ENCODE data around the gene AKAP9. TPM values are rescaled to one million over a fixed set of nuclear protein-coding genes. Genes with fewer than 3 reads are reported as not detected.
"Not testable (repeated sequence)": the region's sequence is repeated elsewhere in the genome, so short reads cannot be mapped to it uniquely, and the experiment has no call there.

Gene AKAP9
- polyA plus RNA-seq, 1 experiment = 7.4 TPM

- POLR2A ChIA-PET = no interaction called here
- no peaks in the 10 kb centered on the region for H3K36me3 ChIP-seq (ENCODE audit: control insufficient read depth, insufficient read depth, low read length)
- CTCF ChIA-PET = no interaction called here
- TF ChIP-seq, protein P1, sequence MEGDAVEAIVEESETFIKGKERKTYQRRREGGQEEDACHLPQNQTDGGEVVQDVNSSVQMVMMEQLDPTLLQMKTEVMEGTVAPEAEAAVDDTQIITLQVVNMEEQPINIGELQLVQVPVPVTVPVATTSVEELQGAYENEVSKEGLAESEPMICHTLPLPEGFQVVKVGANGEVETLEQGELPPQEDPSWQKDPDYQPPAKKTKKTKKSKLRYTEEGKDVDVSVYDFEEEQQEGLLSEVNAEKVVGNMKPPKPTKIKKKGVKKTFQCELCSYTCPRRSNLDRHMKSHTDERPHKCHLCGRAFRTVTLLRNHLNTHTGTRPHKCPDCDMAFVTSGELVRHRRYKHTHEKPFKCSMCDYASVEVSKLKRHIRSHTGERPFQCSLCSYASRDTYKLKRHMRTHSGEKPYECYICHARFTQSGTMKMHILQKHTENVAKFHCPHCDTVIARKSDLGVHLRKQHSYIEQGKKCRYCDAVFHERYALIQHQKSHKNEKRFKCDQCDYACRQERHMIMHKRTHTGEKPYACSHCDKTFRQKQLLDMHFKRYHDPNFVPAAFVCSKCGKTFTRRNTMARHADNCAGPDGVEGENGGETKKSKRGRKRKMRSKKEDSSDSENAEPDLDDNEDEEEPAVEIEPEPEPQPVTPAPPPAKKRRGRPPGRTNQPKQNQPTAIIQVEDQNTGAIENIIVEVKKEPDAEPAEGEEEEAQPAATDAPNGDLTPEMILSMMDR (IDR thresholded peaks at IDR 0.05; ENCODE audit: insufficient read depth, low read depth, low read length) = no peak
- no peaks in the 10 kb centered on the region for H3K27me3 ChIP-seq (ENCODE audit: control insufficient read depth, insufficient read depth, low read length)
- no peak overlapping the region for H3K4me3 ChIP-seq (ENCODE audit: low read depth, low read length)
- DNase-seq (ENCODE audit: low read depth) = no peak
Measured at GRCh38 chr7:91973639-91974038, 33.0 kb downstream of the AKAP9 start.

- TF ChIP-seq, protein P1 (IDR thresholded peaks at IDR 0.05; ENCODE audit: insufficient read depth, low read depth, low read length) = no peak
- ChIA-PET POLR2A (no interaction called here), CTCF (no interaction called here)
- no peak for DNase-seq (ENCODE audit: low read depth)
- no peaks in the 10 kb centered on the region for H3K27me3 ChIP-seq (ENCODE audit: control insufficient read depth, insufficient read depth, low read length)
- no peak overlapping the region for H3K4me3 ChIP-seq (ENCODE audit: low read depth, low read length)
- no peaks in the 10 kb centered on the region for H3K36me3 ChIP-seq (ENCODE audit: control insufficient read depth, insufficient read depth, low read length)
Measured at GRCh38 chr7:91974066-91974465, 33.4 kb downstream of the AKAP9 start.

DNA sequence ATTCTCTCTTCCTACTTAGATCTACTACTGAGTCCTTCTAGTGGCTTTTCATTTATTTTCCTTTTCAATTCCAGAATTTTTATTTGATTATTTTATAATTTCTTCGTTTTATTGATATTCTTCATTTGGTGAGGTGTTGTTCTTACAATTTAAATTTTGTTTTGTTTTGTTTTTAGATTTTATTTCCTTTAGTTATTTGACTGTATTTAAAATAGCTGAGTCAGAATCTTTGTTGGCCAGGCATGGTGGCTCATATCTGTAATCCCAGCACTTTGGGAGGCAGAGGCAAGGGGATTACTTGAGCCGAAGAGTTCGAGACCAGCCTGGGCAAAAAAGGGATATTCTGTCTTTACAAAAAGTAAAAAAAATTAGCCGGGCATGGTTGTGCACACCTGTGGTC lies 36.1 kb downstream of the AKAP9 start:
- H3K36me3 ChIP-seq (ENCODE audit: control insufficient read depth, insufficient read depth, low read length) = no peaks in the 10 kb centered on the region
- DNase-seq (ENCODE audit: low read depth) = no peak
- H3K4me3 ChIP-seq (ENCODE audit: low read depth, low read length) = no peak overlapping the region
- CTCF ChIA-PET = no interaction called here
- POLR2A ChIA-PET = no interaction called here
- TF ChIP-seq, protein P1 (IDR thresholded peaks at IDR 0.05; ENCODE audit: insufficient read depth, low read depth, low read length) = no peak
- H3K27me3 ChIP-seq (ENCODE audit: control insufficient read depth, insufficient read depth, low read length) = no peaks in the 10 kb centered on the region

- POLR2A ChIA-PET = no interaction called here
- H3K36me3 ChIP-seq (ENCODE audit: control insufficient read depth, insufficient read depth, low read length) = no peaks in the 10 kb centered on the region
- CTCF ChIA-PET = no interaction called here
Measured at GRCh38 chr7:91979590-91979989, 38.9 kb downstream of the AKAP9 start.

DNA sequence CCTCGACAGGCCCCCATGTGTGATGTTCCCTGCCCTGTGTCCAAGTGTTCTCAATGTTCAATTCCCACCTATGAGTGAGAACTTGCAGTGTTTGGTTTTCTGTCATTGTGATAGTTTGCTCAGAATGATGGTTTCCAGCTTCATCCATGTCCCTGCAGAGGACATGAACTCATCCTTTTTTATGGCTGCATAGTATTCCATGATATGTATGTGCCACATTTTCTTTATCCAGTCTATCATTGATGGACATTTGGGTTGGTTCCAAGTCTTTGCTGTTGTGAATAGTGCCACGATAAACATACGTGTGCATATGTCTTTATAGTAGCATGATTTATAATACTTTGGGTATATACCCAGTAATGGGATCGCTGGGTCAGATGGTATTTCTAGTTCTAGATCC lies 41.7 kb downstream of the AKAP9 start:
- POLR2A ChIA-PET = not testable (repeated sequence)

More at GRCh38 chr7:91979590-91979989, 38.9 kb downstream of the AKAP9 start:
- H3K27me3 ChIP-seq (ENCODE audit: control insufficient read depth, insufficient read depth, low read length) = no peaks in the 10 kb centered on the region
- TF ChIP-seq, protein P1 (IDR thresholded peaks at IDR 0.05; ENCODE audit: insufficient read depth, low read depth, low read length) = no peak
- H3K4me3 ChIP-seq (ENCODE audit: low read depth, low read length) = no peak overlapping the region
- DNase-seq (ENCODE audit: low read depth) = no peak

DNA sequence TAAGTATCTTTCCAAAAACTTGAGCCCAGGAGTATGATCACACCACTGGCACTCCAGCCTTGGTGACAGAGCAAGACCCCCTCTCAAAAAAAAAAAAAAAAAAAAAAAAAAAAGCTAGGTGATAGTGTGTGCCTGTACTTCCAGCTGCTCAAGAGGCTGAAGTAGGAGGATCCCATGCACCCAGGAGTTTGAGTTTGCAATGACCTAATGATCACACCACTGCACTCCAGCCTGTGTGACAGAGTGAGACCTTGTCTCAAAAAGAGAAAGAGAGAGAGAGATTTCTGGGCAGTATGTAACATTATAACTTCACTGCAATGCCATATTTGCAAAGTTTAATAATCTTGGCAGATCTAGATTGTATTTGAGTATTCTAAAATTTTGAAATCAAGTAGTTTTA lies 47.6 kb downstream of the AKAP9 start:
- peaks cover 2% of the 10 kb centered on the region for H3K36me3 ChIP-seq (ENCODE audit: control insufficient read depth, insufficient read depth, low read length)
- no peak overlapping the region for H3K4me3 ChIP-seq (ENCODE audit: low read depth, low read length)
- no peak for DNase-seq (ENCODE audit: low read depth)
- POLR2A ChIA-PET = no interaction called here
- TF ChIP-seq, protein P1 (IDR thresholded peaks at IDR 0.05; ENCODE audit: insufficient read depth, low read depth, low read length) = no peak
- CTCF ChIA-PET = interaction anchor here (0.6 kb wide), 1 partner anchor 35 kb away, joined by 3 read pairs; no protein-coding TSS in a partner anchor
- no peaks in the 10 kb centered on the region for H3K27me3 ChIP-seq (ENCODE audit: control insufficient read depth, insufficient read depth, low read length)

More for the DNA sequence above, 41.7 kb downstream of the AKAP9 start:
- H3K27me3 ChIP-seq (ENCODE audit: control insufficient read depth, insufficient read depth, low read length); H3K4me3 ChIP-seq (ENCODE audit: low read depth, low read length); H3K36me3 ChIP-seq (ENCODE audit: control insufficient read depth, insufficient read depth, low read length); CTCF ChIA-PET; DNase-seq (ENCODE audit: low read depth): not testable (repeated sequence)

All from BJ (cell line).